Suppressor macrophage treated with lipopolysaccharide for 1 hour (primary cell): ENCODE data around the gene RPS19.

ENCODE experiments used
- DNase-seq, 3 donors: peaks; one replicate each; pipeline ENCODE4 v3.0.0-alpha.2; 2020 to 2022

The RPS19 gene

DNA sequence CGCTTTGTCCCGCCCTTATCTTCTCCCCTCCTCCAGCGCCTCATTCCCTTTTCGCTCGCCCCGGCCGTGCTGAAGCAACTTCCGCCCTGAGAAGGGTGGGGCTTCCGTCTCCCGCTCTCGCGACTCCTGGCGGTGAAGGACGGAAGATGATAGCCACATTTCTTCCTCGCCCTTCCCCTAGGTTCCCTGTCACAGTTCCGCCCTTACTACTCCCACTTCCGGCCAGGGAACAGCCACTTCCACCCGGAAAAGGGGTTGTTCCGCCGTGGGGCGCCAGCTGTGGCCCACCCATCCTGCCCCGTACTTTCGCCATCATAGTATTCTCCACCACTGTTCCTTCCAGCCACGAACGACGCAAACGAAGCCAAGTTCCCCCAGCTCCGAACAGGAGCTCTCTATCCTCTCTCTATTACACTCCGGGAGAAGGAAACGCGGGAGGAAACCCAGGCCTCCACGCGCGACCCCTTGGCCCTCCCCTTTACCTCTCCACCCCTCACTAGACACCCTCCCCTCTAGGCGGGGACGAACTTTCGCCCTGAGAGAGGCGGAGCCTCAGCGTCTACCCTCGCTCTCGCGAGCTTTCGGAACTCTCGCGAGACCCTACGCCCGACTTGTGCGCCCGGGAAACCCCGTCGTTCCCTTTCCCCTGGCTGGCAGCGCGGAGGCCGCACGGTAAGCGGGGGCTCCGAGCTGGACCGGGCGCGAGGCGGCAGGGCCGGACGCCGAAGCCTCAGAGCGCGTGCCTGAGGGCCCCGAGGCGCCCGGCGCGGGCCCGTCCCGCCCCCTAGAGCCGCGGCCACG is at the start of gene RPS19:
TSS of gene RPS19 (plus strand) at position 638 of the 801 bp plus-strand sequence. CDS start 520 bp downstream, outside the sequence.
- peak; percentile 99 to 100 (median 99) for DNase-seq

DNA sequence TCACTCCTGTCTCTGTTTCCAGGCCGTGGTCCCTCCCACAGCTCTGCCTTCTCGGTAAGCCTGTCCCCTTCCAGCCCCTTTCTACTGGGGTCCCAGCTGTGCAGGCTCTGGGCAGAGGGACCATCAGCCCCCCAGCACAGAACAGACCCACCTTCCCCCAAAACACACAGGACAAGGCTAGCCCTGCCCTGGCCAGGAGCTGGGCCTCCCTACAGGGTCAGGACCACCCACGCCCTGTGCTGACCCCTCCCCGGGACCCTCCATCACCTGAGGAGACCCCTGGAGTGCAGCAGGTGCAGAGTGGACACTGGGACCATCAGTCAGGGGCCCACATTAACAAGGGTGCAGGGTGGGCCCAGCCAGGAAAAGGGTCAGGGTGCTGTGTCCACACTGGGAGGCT is 49.8 kb upstream of the RPS19 start:
- no peak for DNase-seq

DNA sequence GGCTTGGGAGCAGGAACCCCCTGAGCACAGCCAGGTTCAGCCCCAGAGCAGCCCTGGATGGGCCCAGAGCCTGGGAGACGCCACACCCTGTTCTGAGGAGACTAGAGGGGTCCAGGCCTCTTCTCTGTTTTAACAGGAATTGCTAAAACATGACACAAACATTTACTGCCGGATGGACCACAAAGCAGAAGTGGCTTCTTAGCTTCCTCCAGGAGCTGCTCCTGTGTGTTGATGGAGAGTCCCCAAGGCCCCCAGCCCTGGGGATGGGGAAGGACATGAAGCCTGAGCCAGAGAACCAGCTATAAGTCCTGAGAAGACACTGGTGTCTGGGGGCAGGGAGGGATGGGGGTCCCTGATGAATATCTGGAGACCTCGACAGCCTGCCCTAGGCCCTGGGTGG is 49.0 kb upstream of the RPS19 start:
- DNase-seq, result peak; percentile 79 to 92 (median 89)

DNA sequence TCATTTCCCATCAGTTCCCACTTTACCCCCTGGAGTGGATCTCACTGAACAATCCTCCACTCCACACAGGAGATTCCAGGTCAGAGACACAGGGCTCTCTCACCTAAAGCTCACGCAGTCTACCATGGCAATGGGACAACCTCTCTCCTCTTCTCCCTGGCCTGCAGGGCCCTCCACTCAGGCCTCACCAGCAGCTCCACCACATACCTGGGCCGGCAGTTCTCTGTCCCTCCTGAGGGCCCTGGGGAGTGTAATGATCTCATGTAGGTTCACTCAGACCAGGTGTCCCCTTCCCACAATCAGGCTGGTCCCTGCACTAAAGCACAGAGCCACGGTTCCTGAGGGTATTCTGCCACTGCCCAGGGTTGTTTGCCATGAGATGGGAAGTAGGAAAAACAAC is 48.1 kb upstream of the RPS19 start:
- DNase-seq, result no peak

DNA sequence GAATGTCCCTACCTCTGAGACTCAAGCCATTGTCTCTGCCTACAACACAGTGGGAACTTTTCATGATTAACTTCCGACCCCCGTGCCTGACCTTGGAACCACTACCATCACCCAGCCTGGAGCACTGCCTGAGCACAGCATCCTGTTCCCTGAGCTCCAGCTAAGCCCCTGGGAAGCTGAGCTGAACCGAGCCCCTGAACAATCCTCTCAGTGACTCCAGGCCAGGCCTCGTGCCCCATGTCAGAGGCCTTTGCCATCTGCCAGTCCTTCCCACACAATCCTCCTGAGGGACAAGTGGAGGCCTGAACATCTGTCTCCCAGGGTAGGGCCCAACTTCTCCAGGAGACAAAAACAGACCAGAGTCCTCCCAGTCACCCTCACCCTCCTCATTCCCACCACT is 46.1 kb upstream of the RPS19 start:
- no peak for DNase-seq

DNA sequence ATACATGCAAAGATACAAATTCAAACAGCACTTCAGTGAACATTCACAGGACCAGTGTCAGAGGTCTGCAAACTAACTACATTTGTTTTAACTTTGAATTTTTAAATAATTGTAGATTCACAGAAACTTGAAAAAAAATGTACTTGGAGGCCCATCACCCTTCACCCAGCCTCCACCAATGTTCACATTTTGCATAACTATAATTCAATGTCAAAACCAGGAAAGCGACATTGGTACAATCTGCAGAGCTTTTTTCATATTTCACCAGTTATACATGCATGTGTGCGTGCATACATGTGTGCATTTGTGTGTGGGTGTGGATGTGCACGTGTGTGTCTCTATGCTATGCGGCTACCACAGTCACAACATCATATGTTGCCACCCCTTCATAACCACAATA is 44.8 kb upstream of the RPS19 start:
- no peak for DNase-seq

DNA sequence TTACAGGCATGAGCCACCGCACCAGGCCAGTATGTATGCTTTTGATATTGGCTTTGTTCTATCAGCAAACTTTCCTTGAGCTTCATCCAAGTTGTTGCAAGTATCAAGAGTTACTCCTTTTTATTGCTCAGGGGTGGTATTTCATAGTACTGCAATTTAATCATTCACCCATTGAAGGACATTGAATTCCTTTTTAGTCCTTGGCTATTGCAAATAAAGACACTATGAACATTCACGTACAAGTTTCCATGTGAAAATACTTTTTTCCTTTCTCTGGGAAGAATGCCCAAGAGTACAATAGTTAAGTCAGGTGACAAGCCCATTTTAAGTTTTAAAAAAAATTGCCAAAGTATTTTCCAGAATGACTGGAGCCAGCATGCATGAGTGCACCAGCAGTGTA is 43.3 kb upstream of the RPS19 start:
- DNase-seq, result no peak

DNA sequence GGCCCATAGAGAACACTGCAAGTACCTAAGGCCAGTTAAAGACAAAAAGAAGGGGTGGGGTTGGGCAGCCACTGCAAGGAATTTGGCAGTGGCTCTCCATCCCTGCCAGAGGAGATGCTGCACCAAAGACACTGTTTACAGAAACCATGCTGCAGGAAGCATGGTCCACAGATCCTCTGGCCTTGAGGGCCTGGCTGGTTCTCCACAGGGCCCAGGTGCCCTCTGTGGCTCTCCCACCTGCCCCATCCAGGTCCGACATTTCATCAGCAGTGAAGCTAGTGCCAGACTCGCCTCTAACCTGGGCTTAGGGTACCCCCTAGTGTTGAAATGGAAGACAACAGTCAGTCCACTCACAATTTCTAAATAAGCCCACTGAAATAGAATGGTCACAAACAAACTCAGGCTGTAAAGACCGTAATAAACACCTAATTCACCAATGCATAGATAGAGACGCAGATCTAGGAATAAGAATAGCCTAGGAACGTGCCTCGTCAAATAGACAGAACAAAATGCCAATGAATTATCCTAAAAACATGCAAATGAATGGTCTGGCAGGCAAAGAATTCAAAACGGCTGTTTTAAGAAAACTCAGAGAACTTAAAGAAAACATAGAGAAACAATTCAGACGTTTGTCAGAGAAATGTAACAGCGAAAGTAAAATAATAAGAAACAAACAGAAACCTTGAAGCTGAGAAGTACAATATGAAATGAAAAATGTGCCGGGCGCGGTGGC is 38.9 kb upstream of the RPS19 start:
- DNase-seq, result peak; percentile 74 to 85 (median 77)

DNA sequence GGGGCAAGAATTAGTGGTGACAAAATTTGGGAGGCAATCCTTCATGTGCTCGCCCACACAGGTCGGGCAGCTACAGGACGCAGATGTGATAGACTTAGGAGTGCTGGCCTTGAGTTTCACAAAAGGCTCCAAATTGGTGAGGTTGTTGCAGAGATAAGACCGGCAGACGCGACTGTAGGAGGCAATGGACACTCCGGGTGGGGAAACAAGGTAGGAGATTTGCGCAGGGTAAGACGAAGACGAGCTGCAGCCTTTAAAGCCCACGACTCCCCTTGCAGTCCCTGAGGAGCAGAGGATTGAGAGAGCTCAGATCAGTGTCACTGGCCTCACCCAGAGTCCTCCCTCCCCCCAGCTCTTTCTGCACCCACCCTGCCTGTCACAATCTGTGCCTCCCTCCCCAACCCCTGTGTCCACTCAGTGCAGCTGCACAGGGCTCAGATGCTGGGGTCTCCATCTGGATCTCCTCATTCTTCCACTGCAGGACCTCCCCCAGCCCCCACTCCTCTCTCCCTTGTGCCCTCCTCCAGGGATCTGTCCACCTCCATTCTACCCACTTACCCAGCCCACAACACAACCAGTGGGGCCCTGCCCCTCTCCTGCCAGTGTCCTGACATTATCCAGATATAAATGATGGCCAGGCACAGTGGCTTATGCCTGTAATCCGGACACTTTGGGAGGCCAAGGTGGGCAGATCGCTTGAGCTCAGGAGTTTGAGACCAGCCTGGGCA is 21.9 kb upstream of the RPS19 start:
- DNase-seq, result no peak

DNA sequence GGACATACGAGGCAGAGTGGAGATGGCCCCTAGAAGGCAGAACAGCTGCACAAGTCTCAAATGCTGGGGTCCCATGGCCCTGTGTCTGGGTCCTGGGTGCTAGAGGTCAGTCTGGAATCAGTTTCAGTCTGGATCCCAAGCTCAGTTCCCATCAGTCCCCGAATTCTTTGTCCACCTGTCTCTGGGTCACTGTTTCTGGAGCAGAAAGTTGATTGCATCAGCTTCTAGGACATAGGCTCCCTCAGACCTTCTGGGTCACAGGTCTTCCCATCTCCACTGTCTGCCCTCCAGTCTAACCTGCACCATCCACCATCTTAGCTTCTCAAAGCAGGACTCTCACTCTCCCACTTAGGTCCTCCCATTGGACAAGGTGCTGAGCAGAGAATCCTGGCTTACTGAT is 20.8 kb upstream of the RPS19 start:
- no peak for DNase-seq

DNA sequence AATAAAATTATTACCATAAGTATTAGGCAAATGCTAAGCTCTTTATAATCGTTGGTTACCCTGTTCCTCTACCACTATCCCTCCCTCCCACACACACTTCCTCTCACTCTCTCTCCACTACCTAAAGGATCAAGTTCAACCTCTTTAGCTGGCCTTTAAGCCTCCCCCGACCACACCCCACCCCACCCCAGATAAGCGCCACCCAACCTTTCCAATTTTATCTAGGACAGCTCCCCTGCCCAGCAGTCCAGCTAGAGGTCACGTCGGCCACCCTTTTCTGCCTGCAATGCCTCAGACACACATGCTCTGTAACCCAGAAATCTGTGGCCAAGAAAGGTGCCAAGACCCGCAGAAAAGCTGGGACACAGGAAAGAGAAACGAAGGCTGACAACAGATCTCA is 16.7 kb upstream of the RPS19 start:
- DNase-seq, result no peak

DNA sequence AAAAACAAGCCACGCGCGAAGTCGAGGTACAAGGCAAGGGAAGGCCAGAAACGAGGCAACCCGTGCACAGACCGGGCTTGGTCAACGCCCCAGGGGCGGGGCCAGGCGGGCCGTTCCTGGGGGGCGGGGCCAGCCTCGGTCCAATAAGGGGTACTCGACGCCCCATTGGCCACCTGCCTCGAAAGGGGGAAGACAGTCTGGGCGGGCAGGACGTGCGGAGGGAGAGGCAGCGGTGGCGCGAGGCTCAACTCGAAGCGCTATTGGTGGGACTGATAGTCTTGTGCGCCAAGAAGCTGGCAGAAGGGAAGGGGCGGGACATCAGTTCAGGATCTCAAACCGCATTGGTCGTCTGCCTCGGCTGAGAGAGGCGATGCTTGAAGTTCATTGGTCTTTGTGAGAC is 15.5 kb upstream of the RPS19 start, which contains the start of gene LYPD4:
TSS of gene LYPD4 (minus strand) at position 83 of the 400 bp plus-strand sequence. CDS start 5,398 bp downstream, outside the sequence.
- no peak for DNase-seq

DNA sequence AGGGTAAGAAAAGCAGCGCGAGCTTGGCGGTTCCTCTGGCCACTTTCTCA is 15.2 kb upstream of the RPS19 start, which contains the start of gene DMRTC2:
TSS of gene DMRTC2 (plus strand) at position 42 of the 50 bp plus-strand sequence. CDS start 2,387 bp downstream, outside the sequence.
- no peak for DNase-seq

DNA sequence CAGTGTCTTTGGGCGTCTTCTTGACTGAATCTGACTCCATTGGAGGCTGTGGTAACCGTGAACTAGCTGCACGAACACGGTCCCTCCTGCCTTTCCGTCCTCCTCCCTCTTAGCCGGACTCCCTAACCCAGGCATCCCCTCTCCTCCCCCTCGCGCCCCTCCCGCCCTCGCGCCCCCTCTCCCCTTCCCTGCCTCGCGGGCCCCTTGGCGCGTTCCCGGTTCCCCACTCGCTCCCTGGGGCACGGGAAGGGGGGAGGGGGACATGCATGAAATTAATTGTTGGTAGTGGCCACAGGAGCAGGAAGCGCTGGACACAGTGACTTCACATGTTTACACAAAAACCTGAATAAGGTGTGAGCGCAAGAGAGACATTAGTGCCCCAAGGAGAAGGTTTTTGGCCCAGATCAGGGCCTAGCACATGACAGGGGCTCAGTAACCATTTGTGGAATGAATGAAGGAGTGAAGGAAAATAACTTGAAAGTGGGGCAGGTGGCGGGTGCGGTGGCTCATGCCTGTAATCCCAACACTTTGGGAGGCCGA is 14.9 kb upstream of the RPS19 start:
- DNase-seq, result no peak

DNA sequence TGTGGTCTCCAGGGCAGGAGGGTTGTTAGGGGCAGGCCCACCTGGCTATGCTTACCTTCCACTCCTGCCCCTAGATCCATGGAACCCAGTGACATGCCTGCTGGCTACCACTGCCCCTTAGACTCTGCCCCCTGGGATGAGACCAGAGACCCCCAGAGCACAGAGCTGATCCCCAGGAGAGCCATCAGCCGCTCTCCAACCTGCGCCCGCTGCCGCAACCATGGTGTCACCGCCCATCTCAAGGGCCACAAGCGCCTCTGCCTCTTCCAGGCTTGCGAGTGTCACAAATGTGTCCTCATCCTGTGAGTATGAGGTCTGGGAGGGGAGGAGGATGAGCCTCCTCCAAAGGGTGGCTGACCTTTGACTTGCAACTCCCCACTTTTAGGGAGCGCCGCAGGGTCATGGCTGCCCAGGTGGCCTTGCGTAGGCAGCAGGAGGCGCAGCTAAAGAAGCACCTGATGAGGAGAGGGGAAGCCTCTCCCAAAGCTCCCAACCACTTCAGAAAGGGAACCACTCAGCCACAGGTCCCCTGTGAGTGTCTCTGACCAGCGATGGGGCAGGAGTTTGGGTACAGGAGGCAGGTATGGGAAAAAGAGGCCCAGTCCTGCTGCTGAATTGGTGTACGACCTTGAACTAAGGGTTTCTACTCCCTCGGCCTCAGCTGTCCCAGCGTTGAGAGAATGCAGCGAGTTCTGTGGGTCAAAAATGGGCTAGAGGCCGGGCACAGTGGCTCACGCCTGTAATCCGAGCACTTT is 12.5 kb upstream of the RPS19 start:
- DNase-seq, result no peak

DNA sequence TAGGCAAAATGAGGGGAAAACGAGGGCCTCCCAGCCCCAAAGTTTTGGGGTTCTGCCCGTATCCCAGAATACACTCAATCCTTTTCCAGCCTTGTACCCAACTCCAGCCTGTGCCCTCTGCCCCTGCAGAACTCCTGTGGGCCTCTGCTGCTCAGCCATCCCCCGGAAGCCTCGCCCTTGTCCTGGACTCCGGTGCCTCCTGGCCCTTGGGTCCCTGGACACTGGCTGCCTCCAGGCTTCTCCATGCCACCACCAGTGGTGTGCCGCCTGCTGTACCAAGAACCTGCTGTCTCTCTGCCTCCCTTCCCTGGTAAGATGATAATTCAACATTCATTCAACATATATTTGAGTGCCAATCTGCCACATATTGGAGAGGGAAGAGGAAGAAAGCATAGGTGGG is 11.4 kb upstream of the RPS19 start:
- DNase-seq, result no peak

DNA sequence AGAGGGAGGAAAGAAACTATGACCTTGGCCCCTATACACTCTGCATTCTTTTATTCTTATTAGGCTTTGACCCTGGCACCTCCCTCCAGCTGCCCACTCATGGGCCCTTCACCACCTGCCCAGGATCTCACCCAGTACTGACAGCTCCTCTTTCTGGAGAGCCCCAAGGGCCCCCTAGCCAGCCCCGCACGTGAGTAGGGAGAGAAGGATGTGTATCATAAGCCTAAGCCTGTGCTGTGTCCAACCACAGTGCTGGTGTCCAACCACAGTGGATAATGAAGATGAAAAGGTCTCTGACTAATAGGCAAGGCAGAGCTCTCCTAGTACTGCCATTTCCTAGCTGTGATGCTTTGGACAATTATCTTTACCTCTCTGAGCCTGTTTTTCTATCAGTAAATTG is 11.0 kb upstream of the RPS19 start:
- no peak for DNase-seq

DNA sequence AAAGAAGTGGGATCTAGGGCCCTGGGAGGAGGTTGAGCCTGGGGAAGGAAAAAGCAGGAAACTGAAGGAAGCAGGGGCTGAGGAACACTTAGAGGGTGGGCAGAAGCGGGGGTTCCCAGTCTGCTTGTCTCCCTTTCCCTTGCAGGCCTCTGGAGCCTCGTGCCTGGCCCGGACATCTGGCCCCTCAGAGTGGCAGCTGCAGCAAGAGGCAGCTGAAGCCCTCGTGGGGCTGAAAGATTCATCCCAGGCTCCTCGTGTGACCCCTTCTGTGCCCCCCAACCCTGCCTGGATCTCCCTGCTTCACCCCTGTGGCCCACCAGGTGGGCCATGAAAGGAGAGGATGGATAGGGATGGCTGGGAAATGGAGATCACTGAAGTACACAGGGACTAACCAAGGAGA is 9.7 kb upstream of the RPS19 start:
- no peak for DNase-seq

DNA sequence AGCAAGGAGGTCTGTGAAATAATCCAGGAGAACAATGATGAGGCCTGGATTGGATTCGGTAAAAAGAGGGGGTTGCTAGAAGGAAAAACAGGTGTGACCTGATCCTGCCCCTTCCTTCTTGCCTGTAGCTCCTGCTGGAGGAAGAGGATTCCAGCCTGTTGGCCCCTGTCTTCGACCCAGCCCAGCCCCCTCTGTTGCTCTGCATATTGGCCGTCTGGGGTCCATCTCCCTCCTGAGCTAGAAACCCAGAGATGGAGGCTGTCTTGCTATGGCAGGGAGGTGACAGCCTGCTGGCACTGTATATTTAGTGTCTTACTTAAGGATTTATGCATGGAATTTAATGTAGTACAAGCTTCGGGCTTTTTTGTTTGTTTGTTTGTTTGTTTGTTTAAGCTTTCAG is 8.6 kb upstream of the RPS19 start:
- DNase-seq, result no peak

DNA sequence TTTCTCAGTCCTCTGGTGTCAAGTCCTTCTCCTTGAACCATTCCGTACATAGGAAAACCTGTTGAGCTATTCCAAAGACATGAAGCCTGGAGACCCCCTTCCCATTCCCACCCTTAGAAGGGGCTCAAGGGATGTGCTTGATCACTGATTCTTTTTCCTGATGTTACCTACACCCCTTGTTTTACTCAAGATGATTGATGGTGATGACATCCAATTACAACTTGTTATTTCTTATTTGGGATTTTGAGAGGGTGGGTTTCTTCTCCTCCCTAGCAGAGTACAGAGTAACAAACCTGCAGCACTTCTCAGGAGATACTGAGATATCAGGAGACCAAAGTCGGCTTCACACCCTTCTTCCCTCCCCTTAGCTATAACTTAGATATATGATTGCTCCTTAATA is 6.7 kb upstream of the RPS19 start:
- no peak for DNase-seq

DNA sequence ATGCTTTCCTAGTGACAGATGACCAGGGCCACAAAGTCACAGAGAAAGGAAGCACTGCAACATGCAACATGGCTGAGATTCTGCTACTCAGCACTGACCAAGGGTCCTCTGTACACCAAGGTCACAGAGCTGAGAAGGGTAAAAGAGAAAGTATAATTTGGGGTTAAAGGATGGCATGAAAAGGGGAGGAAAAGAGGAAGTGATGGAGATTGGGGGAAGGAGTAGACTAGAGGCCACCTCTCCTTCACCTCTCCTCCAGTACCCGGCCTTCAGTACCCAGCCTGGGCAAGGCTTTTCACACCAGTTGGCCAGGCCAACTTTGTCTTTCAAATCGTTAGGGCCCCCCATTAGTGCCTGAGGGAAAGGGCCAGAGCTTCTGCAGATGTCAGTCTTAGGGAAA is 6.3 kb upstream of the RPS19 start:
- DNase-seq, result no peak

DNA sequence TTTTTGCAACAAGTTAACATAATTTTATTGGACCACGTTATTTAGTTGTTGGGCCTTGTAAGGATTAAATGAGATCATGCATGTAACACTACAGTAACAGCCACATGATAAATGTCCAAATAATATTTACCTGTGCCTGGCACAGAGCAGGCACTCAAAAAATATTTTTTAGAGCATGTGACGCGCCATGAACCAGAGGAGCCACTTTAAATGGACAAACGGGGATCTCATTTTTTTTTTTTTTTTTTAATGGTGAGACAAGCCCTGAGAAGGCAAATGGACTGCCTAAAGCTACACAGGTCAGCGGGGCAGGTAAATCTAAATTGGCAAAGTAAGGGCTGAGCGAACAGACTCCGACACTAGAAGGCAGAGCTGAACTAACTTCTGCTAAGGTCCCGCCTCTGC is 840 bp upstream of the RPS19 start:
- no peak for DNase-seq
